Activated naive CD4-positive, alpha-beta T cell treated with anti-CD3 and anti-CD28 coated beads for 36 hours (primary cell): ENCODE data around the gene MTM1. TPM values are rescaled to one million over a fixed set of nuclear protein-coding genes. Genes with fewer than 3 reads are reported as not detected.

ENCODE experiments used
- CTCF ChIA-PET: fragments of 350-600 bp; sonication (Branson Sonifier 250); formaldehyde crosslinking; loops from one replicate; lab custom pipeline; 2021; ENCODE audit warnings: antibody characterized with exemption; lab: Charles Lee
- DNase-seq: peaks from one replicate; pipeline ENCODE4 v3.0.0-alpha.2; 2020
- H3K27ac Mint-ChIP-seq: one replicate; pipeline ENCODE4 v1.8.0; 2021; ENCODE audit warnings: mild to moderate bottlenecking, mixed read lengths
- H3K27me3 Mint-ChIP-seq: one replicate; pipeline ENCODE4 v1.8.0; 2021; ENCODE audit warnings: low read depth, mixed read lengths
- H3K36me3 Mint-ChIP-seq: one replicate; pipeline ENCODE4 v1.8.0; 2021; ENCODE audit warnings: low read depth, mixed read lengths
- H3K4me1 Mint-ChIP-seq: one replicate; pipeline ENCODE4 v1.8.0; 2021; ENCODE audit warnings: low read depth, mixed read lengths
- H3K4me3 Mint-ChIP-seq: one replicate; pipeline ENCODE4 v1.8.0; 2021; ENCODE audit warnings: mild to moderate bottlenecking, moderate library complexity, mixed read lengths
- H3K9me3 Mint-ChIP-seq: one replicate; pipeline ENCODE4 v1.8.0; 2021; ENCODE audit warnings: mixed read lengths
- intact Hi-C: fragments of 100-400 bp; cut with micrococcal nuclease; formaldehyde crosslinking; loops from one replicate; pipeline ENCODE4 v1.15.1; 2023
- total RNA-seq, 2 experiments: library from RNA; stranded (reverse); gene quantifications; one replicate each; pipeline ENCODE4 v1.2.3, GENCODE V29; 2021

Gene MTM1
- total RNA-seq, 2 experiments from 2014 or later: 17.8 to 19.2 TPM

GRCh38 chrX:150692296-150692695 lies 123.9 kb downstream of the MTM1 start:
- Mint-ChIP-seq H3K27me3 (no peaks in the 10 kb centered on the region), H3K9me3 (peaks cover 5% of the 10 kb centered on the region), H3K4me3 (peak overlapping the region; percentile 91), H3K4me1 (peaks cover 62% of the 10 kb centered on the region), H3K27ac (peak overlapping the region; percentile 95), H3K36me3 (peaks cover 25% of the 10 kb centered on the region)
- intact Hi-C loops: loop anchor here (5.0 kb wide), 3 partner anchors 205 to 1150 kb away; partner anchors contain the start of genes CD99L2, EOLA1 and MAMLD1
- peak; percentile 29 for DNase-seq
- CTCF ChIA-PET: interaction anchor here (1.4 to 3.3 kb wide), 4 partner anchors 9 to 122 kb away, joined by 3 to 15 read pairs (median 9); no protein-coding TSS in a partner anchor

GRCh38 chrX:150692831-150693724 lies 124.7 kb downstream of the MTM1 start, which contains the start of gene MTMR1:
TSS of gene MTMR1 (plus strand) at chrX:150693396. CDS start at chrX:150693531, 135 bp downstream.
- peak within 1 kb of the TSS; percentile 91 for H3K4me3 Mint-ChIP-seq
- CTCF ChIA-PET: interaction anchor here (1.4 to 3.3 kb wide), 4 partner anchors 10 to 123 kb away, joined by 3 to 15 read pairs (median 9); no protein-coding TSS in a partner anchor
- H3K36me3 Mint-ChIP-seq: peaks cover 29% of the 10 kb centered on the region
- peaks cover 5% of the 10 kb centered on the region for H3K9me3 Mint-ChIP-seq
- intact Hi-C loops: loop anchor here (1.0 to 5.0 kb wide), 4 partner anchors 125 to 1151 kb away; partner anchors contain the start of genes CD99L2, EOLA1, MAMLD1 and MTM1
- peaks cover 68% of the 10 kb centered on the region for H3K4me1 Mint-ChIP-seq
- DNase-seq: peak; percentile 49
- peak within 1 kb of the TSS; percentile 97 for H3K27ac Mint-ChIP-seq
- H3K27me3 Mint-ChIP-seq: no peaks in the 10 kb centered on the region

GRCh38 chrX:150693725-150694574 lies 125.5 kb downstream of the MTM1 start:
- H3K4me3 Mint-ChIP-seq: peak overlapping the region; percentile 90
- CTCF ChIA-PET: interaction anchor here (1.5 to 3.3 kb wide), 4 partner anchors 10 to 24 kb away, joined by 9 to 15 read pairs (median 10); no protein-coding TSS in a partner anchor
- peak; percentile 85 for DNase-seq
- no peaks in the 10 kb centered on the region for H3K27me3 Mint-ChIP-seq
- H3K4me1 Mint-ChIP-seq: peaks cover 64% of the 10 kb centered on the region
- peaks cover 29% of the 10 kb centered on the region for H3K36me3 Mint-ChIP-seq
- peak overlapping the region; percentile 97 for H3K27ac Mint-ChIP-seq
- peaks cover 5% of the 10 kb centered on the region for H3K9me3 Mint-ChIP-seq
- intact Hi-C loops: loop anchor here (1.0 to 5.0 kb wide), 6 partner anchors 126 to 1152 kb away; partner anchors contain the start of genes CD99L2, EOLA1, MAMLD1 and MTM1

- Mint-ChIP-seq H3K27me3 (no peaks in the 10 kb centered on the region), H3K4me1 (peaks cover 60% of the 10 kb centered on the region), H3K27ac (peak overlapping the region; percentile 97), H3K4me3 (peak overlapping the region; percentile 73), H3K36me3 (peaks cover 29% of the 10 kb centered on the region), H3K9me3 (peaks cover 5% of the 10 kb centered on the region)
- DNase-seq: peak; percentile 63
- CTCF ChIA-PET: interaction anchor here (1.5 to 2.9 kb wide), 3 partner anchors 11 to 23 kb away, joined by 9 to 10 read pairs (median 9); no protein-coding TSS in a partner anchor
- intact Hi-C loops: loop anchor here (1.0 to 5.0 kb wide), 6 partner anchors 9 to 1153 kb away; partner anchors contain the start of genes CD99L2, EOLA1, MAMLD1 and VMA21
Measured at GRCh38 chrX:150694738-150695410, 126.5 kb downstream of the MTM1 start.

GRCh38 chrX:150696331-150696730 lies 127.9 kb downstream of the MTM1 start:
- CTCF ChIA-PET: interaction anchor here (0.6 to 2.9 kb wide), 5 partner anchors 13 to 746 kb away, joined by 3 to 10 read pairs (median 4); no protein-coding TSS in a partner anchor
- peak overlapping the region; percentile 73 for H3K4me3 Mint-ChIP-seq
- no peaks in the 10 kb centered on the region for H3K27me3 Mint-ChIP-seq
- peak; percentile 35 for DNase-seq
- H3K4me1 Mint-ChIP-seq: peaks cover 54% of the 10 kb centered on the region
- peaks cover 23% of the 10 kb centered on the region for H3K36me3 Mint-ChIP-seq
- intact Hi-C loops: no loop called here
- no peaks in the 10 kb centered on the region for H3K9me3 Mint-ChIP-seq
- H3K27ac Mint-ChIP-seq: peak overlapping the region; percentile 97

- Mint-ChIP-seq H3K36me3 (peaks cover 27% of the 10 kb centered on the region), H3K4me3 (peak overlapping the region; percentile 73), H3K4me1 (peaks cover 54% of the 10 kb centered on the region), H3K27ac (peak overlapping the region; percentile 97), H3K27me3 (no peaks in the 10 kb centered on the region), H3K9me3 (no peaks in the 10 kb centered on the region)
- intact Hi-C loops: loop anchor here (1.0 kb wide), 1 partner anchor 122 kb away; no protein-coding TSS in a partner anchor
- peak; percentile 63 for DNase-seq
- CTCF ChIA-PET: interaction anchor here (1.2 kb wide), 2 partner anchors 21 to 247 kb away, joined by 3 read pairs; no protein-coding TSS in a partner anchor
Measured at GRCh38 chrX:150696866-150697265, 128.4 kb downstream of the MTM1 start.

GRCh38 chrX:150697641-150698040 lies 129.2 kb downstream of the MTM1 start:
- H3K27ac Mint-ChIP-seq: peak overlapping the region; percentile 97
- peak overlapping the region; percentile 73 for H3K4me3 Mint-ChIP-seq
- H3K27me3 Mint-ChIP-seq: no peaks in the 10 kb centered on the region
- H3K9me3 Mint-ChIP-seq: no peaks in the 10 kb centered on the region
- CTCF ChIA-PET: interaction anchor here (1.2 kb wide), 1 partner anchor 20 kb away, joined by 3 read pairs; no protein-coding TSS in a partner anchor
- intact Hi-C loops: loop anchor here (1.0 kb wide), 1 partner anchor 122 kb away; no protein-coding TSS in a partner anchor
- peaks cover 27% of the 10 kb centered on the region for H3K36me3 Mint-ChIP-seq
- peaks cover 54% of the 10 kb centered on the region for H3K4me1 Mint-ChIP-seq
- peak; percentile 46 for DNase-seq

GRCh38 chrX:150698981-150699380 lies 130.6 kb downstream of the MTM1 start:
- H3K9me3 Mint-ChIP-seq: no peaks in the 10 kb centered on the region
- intact Hi-C loops: no loop called here
- H3K36me3 Mint-ChIP-seq: peaks cover 27% of the 10 kb centered on the region
- H3K27me3 Mint-ChIP-seq: no peaks in the 10 kb centered on the region
- peak overlapping the region; percentile 4 for H3K4me3 Mint-ChIP-seq
- DNase-seq: no peak
- peak overlapping the region; percentile 53 for H3K27ac Mint-ChIP-seq
- peaks cover 66% of the 10 kb centered on the region for H3K4me1 Mint-ChIP-seq
- CTCF ChIA-PET: interaction anchor here (0.8 to 1.7 kb wide), 2 partner anchors 17 to 19 kb away, joined by 3 to 9 read pairs; no protein-coding TSS in a partner anchor

- intact Hi-C loops: no loop called here
- H3K4me1 Mint-ChIP-seq: peaks cover 74% of the 10 kb centered on the region
- no peaks in the 10 kb centered on the region for H3K9me3 Mint-ChIP-seq
- H3K4me3 Mint-ChIP-seq: no peak overlapping the region
- no peaks in the 10 kb centered on the region for H3K27me3 Mint-ChIP-seq
- peak overlapping the region; percentile 8 for H3K27ac Mint-ChIP-seq
- CTCF ChIA-PET: interaction anchor here (0.6 to 1.8 kb wide), 4 partner anchors 10 to 336 kb away, joined by 3 to 9 read pairs (median 5); no protein-coding TSS in a partner anchor
- peaks cover 34% of the 10 kb centered on the region for H3K36me3 Mint-ChIP-seq
- DNase-seq: no peak
Measured at GRCh38 chrX:150700107-150700506, 131.7 kb downstream of the MTM1 start.

- CTCF ChIA-PET: interaction anchor here (0.7 to 2.7 kb wide), 3 partner anchors 14 to 113 kb away, joined by 3 to 8 read pairs (median 3); no protein-coding TSS in a partner anchor
- H3K4me3 Mint-ChIP-seq: no peak overlapping the region
- no peak for DNase-seq
- H3K27me3 Mint-ChIP-seq: no peaks in the 10 kb centered on the region
- H3K27ac Mint-ChIP-seq: peak overlapping the region; percentile 54
- peaks cover 31% of the 10 kb centered on the region for H3K36me3 Mint-ChIP-seq
- intact Hi-C loops: no loop called here
- peaks cover 66% of the 10 kb centered on the region for H3K4me1 Mint-ChIP-seq
- no peaks in the 10 kb centered on the region for H3K9me3 Mint-ChIP-seq
Measured at GRCh38 chrX:150701377-150701776, 133.0 kb downstream of the MTM1 start.
